ENCODE measurements around the gene RPL27A.
"Not testable (repeated sequence)": the region's sequence is repeated elsewhere in the genome, so short reads cannot be mapped to it uniquely, and the experiment has no call there.

RPL27A gene

DNA sequence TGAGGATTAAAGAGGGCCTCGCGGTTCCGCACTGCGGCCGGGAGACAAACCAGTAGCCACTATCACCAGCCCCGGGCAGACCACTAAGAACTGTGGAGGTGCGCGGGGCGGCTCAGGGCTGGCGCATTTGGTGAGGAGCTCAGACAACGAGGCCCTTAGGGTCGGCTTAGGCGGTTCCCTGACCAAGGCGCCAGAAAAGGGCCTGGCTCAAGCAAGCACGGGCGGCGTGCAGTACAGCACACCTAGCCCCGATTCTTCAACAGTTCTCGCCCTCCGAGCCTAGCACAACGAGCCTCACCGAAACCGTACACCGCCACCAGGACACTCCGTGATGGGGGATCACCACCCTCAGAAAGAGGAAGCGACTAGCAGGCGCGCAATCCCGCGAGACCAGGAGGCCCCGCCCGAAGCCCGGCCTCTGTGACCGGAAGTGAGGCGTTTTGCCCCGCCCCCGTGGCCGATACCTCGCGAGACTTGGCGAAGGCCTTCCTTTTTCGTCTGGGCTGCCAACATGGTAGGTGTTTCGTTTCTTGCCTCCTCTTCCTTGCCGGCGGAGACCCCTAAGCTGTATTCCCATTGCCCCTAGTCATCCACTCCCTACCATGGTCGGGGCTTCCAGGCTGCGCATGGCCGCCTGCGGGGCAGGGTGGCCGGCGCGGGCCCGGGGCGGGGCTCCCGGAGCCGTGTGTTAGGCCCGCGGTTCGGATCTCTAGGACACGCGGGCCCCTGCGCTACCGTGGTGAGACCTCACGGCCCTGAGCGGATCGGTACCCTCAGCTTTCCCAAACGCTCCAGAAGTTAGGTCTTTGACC, at the start of gene RPL27A, which contains the start of gene TRIM66:
TSS of gene RPL27A (plus strand) at position 490 of the 812 bp plus-strand sequence. CDS start at position 512, 22 bp downstream.
TSS of gene TRIM66 (minus strand) at position 363 of the 812 bp plus-strand sequence. CDS start 10,391 bp downstream, outside the sequence.
- peak; percentile 76 for DNase-seq (ENCODE audit: low read depth)

- DNase-seq (ENCODE audit: low read depth) = no peak
Measured at GRCh38 chr11:8634498-8634897, 48.1 kb upstream of the RPL27A start.

DNA sequence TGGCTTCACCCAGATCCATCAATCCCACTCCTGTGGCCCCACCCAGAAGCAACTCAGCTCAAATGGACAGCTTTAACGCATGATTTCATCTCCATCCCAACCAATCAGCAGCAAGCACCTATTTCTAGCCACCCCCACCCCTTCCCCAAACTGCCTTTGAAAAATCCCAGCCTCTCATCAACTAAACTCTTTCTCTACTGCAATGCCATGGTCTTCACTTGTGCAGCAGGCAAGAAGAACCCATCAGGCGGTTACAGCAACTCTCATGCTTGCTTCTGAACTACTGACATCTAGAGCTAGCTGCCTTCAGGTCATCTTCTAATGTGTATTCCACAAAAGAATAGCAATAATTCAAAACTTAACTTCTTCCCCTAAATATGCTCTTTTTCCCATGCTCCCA, 46.5 kb upstream of the RPL27A start:
- no peak for DNase-seq (ENCODE audit: low read depth)

DNA sequence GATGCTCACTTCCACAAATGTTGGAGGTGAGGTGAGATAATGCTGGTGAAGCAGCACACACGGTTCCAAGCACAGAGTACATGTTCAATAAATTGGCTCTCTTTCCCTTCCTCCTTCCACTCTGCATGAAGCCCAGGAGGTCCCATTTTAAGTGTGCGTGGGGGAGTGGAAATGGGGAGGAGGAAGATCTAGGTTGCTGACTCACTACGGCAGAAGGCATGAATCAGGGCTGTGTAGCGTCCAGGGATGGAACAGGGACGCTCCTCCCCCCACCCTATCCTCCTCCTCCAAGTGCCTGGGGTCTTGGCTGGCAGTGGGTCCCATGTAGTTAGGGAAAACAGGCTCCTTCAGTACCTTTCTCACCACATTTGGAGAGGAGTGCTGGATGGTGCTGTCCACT, 44.3 kb upstream of the RPL27A start:
- no peak for DNase-seq (ENCODE audit: low read depth)

GRCh38 chr11:8639655-8640054, 42.9 kb upstream of the RPL27A start:
- DNase-seq (ENCODE audit: low read depth) = no peak

GRCh38 chr11:8640267-8640906, 42.2 kb upstream of the RPL27A start:
- DNase-seq (ENCODE audit: low read depth) = no peak

DNA sequence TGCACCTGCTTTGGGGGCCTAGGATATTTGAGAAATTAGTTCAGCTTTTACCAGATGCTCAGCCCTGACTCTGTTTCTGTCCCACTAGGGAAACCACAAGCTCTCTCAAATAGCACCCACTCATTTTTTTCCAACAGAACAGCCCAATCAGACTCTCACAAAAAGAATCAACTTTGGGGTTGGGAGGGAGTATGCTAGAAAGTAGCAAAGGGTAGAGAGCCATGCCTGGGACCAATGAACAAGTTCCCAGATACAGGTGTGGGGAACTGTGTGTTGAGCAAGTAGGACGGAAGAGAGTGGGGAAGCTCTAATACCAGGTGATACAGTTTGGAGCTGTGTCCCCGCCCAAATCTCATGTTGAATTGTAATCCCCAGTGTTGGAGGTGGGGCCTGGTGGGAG, 41.3 kb upstream of the RPL27A start:
- no peak for DNase-seq (ENCODE audit: low read depth)

DNA sequence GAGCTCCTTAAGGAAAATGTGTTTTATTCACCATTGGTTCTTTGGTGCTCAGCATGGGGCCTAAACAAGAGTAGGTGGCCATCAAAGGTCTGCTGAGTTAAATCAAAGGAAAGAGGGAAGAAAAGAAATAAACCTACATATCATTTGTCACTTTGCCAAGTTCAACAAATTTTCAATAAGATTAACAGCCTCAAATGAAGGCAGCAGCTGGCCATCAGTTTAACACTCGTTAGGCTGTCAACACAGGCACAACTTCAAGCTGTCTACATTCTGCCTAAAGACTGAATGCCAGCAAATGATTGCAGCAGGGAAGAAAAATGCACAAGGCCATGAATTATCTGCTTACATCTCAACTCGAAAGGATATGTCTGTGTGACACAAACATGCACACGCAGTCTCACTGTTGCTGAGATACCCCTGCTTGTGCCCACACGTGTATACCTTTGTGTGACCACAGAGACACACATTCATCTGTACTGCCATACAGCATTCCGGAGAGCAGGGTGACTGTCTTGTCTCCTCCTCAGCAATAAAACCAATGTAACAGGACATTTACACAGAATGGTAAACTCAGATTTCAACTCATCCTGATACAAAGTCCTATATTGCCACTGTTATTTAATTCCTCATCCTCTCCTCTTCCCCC, 40.3 kb upstream of the RPL27A start:
- DNase-seq (ENCODE audit: low read depth) = no peak

DNA sequence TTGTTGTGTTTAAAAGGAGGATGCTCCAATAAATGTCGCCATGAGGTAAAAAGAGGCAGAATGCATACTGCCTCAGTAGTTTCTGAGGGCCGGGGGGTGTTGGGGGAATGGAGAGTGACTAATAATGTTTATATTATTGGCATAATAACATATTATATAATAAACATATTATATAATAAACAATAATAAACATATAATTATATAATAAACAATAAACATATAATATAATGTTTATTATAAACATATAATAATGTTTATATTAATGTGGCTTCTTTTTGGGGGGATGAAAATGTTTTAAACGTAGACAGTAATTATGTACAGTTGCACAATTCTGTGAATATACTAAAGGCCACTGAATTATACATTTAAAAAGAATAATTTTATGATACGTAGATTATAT, 35.7 kb upstream of the RPL27A start:
- DNase-seq (ENCODE audit: low read depth) = no peak

GRCh38 chr11:8649361-8649760, 33.2 kb upstream of the RPL27A start:
- DNase-seq (ENCODE audit: low read depth) = peak; percentile 24

GRCh38 chr11:8650401-8650990, 32.1 kb upstream of the RPL27A start:
- DNase-seq (ENCODE audit: low read depth) = no peak

GRCh38 chr11:8652140-8652539, 30.5 kb upstream of the RPL27A start:
- DNase-seq (ENCODE audit: low read depth) = peak; percentile 73

- no peak for DNase-seq (ENCODE audit: low read depth)
Measured at GRCh38 chr11:8654503-8654902, 28.1 kb upstream of the RPL27A start.

DNA sequence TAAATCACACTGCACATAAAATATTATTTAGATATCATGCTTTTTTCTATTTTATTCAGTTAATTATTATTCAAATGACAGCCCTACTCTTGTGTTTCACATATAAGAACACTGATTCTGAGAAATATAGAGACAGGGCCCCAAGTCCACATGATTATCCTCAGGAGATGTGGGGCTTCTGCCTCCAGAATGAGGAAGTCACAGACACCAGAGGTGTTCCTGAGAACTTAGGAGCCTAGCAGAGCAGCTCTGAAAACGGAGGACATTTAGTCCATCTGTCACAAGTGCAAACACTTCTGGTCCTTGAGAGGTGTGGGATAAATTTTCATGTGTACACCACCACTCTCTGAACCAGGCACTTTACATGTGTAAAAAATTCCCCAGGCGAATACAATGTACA, 26.3 kb upstream of the RPL27A start:
- no peak for DNase-seq (ENCODE audit: low read depth)

DNA sequence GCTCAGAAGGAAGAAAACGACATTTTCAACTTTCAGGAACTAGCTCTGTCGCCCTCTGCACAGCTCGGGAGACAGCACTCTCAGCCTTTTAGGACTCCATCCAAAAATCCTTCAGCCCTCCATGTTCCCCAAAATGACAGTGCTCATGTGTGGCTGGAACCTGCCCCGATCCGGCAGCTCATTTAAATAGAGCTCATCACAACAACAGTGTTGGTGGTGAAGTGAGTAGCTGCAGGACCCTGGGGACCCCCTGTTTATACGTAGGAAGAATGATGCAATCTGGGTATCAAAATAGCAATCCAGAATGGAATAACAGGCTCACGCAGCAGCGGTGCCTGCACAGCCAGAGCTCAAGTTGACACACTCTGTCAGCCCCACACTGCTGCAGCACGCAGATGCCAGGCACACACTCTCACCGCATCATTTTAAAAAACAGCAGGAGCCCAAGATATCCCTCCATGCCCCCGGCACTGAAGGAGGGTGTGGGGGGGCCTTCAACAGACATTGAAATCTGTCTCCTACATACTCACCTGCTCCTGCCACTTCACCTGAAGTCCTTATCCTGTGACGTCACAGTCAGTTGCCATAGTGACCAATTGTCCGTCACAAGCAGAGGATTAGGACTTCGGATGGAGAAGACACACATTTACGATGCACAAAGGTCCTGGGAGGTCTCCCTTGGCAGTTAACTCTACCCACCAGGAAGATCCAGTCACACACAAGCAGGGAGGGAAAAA, 24.1 kb upstream of the RPL27A start:
- DNase-seq (ENCODE audit: low read depth) = no peak

DNA sequence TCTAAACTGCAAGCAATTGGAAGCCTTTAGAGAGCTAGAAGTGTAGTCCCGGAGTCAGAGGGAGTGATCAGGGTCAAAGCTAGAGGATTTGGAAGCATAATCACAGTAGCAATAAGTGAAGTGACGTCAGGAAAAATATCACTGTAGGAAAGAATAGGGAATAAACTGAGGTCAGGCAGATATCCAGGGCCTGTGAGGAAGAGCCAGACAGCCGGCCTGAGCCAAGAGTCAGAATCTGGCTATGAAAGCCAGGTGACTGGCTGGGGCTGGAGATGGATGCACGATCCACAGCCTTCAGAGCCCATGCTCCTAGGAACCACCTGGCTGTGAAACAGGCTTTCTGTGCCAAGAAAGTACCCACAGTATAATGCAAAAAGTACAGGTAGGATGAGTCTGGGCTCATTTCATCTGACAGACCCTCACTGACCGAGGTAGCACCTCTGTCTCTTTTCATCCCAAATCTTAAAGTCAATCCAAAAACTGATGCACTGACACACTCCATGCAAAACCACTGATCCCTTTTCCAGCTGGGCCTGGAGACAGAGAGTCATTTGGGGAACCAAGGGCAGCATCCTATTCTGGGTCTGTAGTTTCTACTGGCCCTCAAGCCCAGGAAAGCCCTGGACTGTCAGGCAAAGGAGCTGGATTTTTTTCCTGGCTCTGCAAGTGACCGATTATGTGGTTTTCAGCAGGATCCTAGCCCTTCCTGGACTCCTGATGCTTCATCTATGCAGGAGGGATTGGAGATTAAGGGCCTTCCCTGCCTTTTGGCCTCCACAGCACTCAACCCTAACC, 21.4 kb upstream of the RPL27A start:
- DNase-seq (ENCODE audit: low read depth) = no peak

DNA sequence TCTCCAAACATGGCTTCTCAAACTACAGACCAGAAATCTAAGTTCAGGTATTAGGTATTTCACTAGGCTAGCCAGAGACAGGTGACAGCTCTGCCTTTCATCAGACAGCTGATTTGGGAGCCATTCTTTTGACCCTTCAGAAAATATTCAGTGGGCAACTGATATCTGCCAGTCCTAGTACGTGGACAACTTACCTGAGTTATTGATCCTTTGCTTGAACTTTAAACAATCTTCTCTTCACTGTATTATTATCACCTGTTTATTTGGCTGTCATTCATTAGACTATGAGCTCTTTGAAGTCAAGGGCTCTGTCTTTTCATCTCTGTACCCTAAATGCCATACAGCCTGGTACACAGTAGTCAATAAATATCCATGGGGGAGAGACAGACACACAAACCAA, 17.4 kb upstream of the RPL27A start:
- no peak for DNase-seq (ENCODE audit: low read depth)

- DNase-seq (ENCODE audit: low read depth) = not testable (repeated sequence)
Measured at GRCh38 chr11:8670081-8670480, 12.5 kb upstream of the RPL27A start.

DNA sequence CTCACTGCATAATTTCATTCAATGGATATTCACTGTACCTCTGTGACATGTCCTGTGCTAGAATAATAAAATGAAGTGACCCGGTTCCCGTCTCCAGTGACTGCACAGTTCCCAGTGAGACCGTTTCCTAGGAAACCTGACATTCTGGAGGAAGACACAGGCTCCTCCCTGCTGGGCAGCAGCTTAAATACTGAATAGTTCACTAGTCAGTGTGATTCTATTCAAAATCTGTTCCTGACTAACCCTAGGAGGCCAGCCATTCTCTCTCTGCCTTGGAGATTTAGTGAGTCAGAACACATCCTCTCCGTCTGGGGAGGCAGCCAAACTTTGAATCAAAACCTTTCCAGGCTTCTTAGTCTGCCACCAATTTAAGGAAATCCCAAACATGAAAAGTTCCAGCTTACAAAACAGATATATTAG, 11.4 kb upstream of the RPL27A start:
- DNase-seq (ENCODE audit: low read depth) = peak; percentile 82

DNA sequence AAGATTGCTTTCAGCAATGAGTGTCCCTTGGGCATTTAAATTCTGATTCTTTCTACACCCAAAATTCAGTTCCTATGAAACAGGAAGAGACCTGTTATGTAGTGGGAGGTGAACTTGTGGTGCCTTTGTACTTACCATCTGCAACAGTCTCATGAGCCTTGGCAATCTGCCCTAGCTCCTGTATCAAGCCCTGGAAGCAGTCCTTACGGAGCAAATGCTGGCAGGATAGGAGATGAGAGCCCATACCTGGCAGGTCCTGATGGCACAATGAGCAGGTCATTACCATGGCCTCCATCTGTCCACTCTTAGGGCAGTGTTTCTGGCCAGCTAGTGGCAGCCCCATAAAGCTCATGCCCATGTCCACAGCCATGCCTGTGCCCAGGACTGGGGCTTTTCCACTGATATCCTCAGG, 10.9 kb upstream of the RPL27A start:
- DNase-seq (ENCODE audit: low read depth) = peak; percentile 52

DNA sequence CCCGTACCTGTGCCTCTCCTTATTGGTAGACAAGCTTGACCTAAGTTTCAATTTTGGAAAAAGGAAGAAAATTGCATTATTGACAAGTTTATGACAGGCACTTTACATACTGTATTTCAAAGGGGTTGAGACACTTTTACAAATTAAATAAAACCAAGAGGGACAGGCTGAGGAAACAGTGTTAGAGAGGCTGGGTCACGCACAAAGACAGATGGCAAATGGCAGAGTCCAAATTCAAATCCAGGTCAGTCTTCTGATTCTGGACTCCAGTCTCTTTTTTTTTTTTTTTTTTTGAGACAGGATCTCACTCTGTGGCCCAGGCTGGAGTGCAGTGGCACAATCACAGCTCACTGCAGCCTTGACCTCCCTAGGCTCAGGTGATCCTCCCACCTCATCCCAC, 10.2 kb upstream of the RPL27A start:
- no peak for DNase-seq (ENCODE audit: low read depth)
